GM18526 (cell line): ENCODE results near the gene FBXO44.

Experiments
- POLR2A ChIP-seq: IDR thresholded peaks from 3 replicates; pipeline ENCODE4 v1.6.1; 2011; ENCODE audit not compliant: insufficient read length; ENCODE audit errors: extremely low read depth

FBXO44 gene

DNA sequence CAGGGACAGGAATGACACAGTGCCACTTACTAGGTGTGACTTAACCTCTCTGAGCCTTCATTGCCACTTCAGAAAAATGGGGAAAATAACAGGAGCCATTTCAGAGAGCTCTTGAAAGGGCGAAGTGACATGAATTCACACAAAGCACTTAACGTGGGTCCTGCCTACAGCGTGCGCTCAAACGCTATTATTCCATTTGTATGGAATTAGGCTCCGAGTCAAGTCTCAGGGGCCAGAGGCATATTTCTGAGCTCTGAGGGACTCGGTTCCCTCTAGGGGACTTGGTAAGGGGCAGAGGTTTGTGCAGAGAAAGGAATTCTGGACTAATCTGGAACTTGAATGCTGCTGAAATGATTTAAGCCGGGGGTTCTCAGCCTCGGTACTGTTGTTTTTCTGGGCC, 50.9 kb downstream of the FBXO44 start:
- TF ChIP-seq POLR2A, result no peak

DNA sequence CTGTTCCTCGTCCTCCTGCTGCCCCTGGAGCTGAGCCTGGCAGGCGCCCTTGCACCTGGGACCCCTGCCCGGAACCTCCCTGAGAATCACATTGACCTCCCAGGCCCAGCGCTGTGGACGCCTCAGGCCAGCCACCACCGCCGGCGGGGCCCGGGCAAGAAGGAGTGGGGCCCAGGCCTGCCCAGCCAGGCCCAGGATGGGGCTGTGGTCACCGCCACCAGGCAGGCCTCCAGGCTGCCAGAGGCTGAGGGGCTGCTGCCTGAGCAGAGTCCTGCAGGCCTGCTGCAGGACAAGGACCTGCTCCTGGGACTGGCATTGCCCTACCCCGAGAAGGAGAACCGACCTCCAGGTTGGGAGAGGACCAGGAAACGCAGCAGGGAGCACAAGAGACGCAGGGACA, 51.6 kb downstream of the FBXO44 start:
- TF ChIP-seq POLR2A, result no peak

DNA sequence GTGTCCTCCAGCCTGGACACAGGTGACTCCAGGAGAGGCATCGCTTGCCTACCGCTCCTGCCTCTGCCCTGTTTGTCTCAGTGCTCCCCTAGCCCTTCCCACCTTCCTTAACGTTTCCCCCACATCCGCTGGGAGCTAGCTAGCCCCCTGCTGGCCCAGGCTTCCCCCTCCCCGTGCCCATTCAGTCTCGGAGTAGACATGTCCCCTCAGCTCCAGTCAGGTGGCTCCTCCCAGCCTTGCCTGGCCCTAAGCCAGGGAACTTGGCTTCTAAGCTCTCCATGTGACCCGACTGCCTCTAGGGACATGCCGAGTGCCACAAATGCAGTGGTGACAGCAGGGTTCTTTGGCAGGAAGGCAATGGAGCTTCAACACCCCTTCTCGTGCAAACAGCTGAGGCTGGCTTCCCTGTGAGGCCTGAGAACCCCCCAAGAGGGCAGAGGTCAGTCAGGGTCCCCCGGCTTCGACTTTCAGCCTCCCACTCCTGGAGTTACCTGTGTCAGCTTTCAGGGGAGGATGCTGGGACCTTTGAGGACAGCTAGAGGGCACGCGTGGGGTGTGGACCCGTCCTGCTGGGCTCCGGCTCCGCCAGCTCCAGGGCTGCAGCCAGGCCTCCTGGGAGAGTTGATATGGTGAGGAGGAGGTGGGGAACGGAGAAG, 53.1 kb downstream of the FBXO44 start:
- no peak for TF ChIP-seq POLR2A

- TF ChIP-seq POLR2A, result no peak
Measured at GRCh38 chr1:11708554-11709350, 54.1 kb downstream of the FBXO44 start.

DNA sequence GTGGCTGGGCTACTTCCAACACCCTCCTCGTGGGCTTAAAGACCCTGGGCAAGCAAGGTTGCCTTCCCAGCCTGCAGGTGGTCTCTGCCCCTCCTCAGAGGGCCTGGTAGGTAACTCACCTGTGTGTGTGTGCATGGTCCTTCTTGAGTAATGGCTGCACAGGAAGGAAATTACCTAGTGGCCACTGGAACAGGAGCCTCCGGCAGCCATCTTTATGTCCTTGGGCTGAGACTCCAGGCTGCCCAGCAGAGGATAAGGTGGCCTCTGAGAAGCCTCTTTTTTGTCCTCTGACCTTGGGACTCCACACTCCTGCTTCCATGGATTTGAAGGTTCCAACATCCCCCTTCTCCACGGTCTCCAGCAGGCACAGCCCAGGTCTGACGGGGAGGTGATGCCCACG, 56.8 kb downstream of the FBXO44 start:
- TF ChIP-seq POLR2A, result no peak

- TF ChIP-seq POLR2A, result no peak
Measured at GRCh38 chr1:11712285-11712684, 57.6 kb downstream of the FBXO44 start.
